GM21423 (cell line): ENCODE measurements around the gene ZC3H18.

Source experiments
- ATAC-seq: cut with Tn5 transposase; IDR thresholded peaks from one replicate; pipeline ENCODE4 v1.9.1; 2021; ENCODE audit warnings: mild to moderate bottlenecking, moderate library complexity; ENCODE audit not compliant: unreplicated experiment

Gene ZC3H18

GRCh38 chr16:88569985-88570690 lies at the start of gene ZC3H18:
ZC3H18 (plus strand) TSS chr16:88570403; CDS start chr16:88577124, 6,721 bp downstream.
- peak; percentile 70 for ATAC-seq

- no peak for ATAC-seq
Measured at GRCh38 chr16:88521674-88522073, 48.5 kb upstream of the ZC3H18 start.

- no peak for ATAC-seq
Measured at GRCh38 chr16:88522276-88522949, 47.8 kb upstream of the ZC3H18 start.

- no peak for ATAC-seq
Measured at GRCh38 chr16:88523309-88524161, 46.7 kb upstream of the ZC3H18 start.

GRCh38 chr16:88524274-88524972 lies 45.8 kb upstream of the ZC3H18 start:
- ATAC-seq: no peak

- no peak for ATAC-seq
Measured at GRCh38 chr16:88524973-88525662, 45.1 kb upstream of the ZC3H18 start.

- ATAC-seq: no peak
Measured at GRCh38 chr16:88525663-88525990, 44.6 kb upstream of the ZC3H18 start.

- ATAC-seq: no peak
Measured at GRCh38 chr16:88526008-88526905, 43.9 kb upstream of the ZC3H18 start.

- no peak for ATAC-seq
Measured at GRCh38 chr16:88526906-88527185, 43.4 kb upstream of the ZC3H18 start.

- ATAC-seq: no peak
Measured at GRCh38 chr16:88527186-88527936, 42.8 kb upstream of the ZC3H18 start.

GRCh38 chr16:88527937-88528743 lies 42.1 kb upstream of the ZC3H18 start:
- no peak for ATAC-seq

- ATAC-seq: no peak
Measured at GRCh38 chr16:88528902-88529318, 41.3 kb upstream of the ZC3H18 start.

GRCh38 chr16:88529596-88529995 lies 40.6 kb upstream of the ZC3H18 start:
- ATAC-seq: no peak

GRCh38 chr16:88530051-88530857 lies 39.9 kb upstream of the ZC3H18 start:
- no peak for ATAC-seq

- no peak for ATAC-seq
Measured at GRCh38 chr16:88530858-88531203, 39.4 kb upstream of the ZC3H18 start.

GRCh38 chr16:88531346-88531745 lies 38.9 kb upstream of the ZC3H18 start:
- no peak for ATAC-seq

- no peak for ATAC-seq
Measured at GRCh38 chr16:88531931-88532433, 38.2 kb upstream of the ZC3H18 start.
